ENCODE data around the gene LIPT2.

DNA sequence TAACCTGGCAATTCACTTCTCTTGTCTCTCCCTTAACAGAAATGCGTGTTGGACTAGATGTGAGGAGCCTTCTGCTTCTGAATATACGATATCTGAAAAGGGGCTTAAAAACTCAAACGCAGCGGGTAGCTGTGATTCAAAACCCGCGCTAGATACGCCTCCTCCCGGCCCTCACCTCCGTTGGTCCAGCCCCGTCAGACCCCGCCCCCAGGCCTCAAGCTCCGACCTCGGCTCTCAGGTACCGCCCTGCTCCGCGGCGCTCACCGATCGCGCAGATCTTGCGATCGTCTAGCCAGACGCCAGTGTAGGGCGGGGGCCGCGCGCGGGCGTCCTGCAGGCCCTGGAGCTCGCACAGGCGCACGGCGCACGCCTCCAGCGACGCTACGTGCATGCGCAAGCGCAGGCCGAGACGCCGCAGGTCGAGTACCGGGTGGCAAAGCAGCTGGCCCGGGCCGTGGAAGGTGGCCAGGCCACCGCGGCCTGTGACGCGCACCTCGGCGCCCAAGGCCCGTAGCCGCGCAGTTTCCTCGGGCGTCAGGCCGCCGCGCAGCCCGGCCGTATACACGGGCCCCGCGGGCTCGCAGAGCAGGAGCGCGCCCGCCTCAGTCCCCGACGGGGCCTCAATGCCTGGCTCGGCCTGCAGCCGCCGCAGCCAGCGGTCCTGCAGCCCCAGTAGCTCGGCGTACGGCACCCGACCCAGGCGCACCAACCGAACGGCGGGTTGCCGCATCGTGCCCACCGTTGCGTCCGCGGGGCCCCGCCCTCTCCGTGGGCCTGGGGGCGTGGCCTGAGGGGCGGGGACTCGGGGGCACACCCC lies at the start of gene LIPT2:
- TF ChIP-seq EP300 (IDR thresholded peaks at IDR 0.05), result no peak
- TF ChIP-seq, protein P1, sequence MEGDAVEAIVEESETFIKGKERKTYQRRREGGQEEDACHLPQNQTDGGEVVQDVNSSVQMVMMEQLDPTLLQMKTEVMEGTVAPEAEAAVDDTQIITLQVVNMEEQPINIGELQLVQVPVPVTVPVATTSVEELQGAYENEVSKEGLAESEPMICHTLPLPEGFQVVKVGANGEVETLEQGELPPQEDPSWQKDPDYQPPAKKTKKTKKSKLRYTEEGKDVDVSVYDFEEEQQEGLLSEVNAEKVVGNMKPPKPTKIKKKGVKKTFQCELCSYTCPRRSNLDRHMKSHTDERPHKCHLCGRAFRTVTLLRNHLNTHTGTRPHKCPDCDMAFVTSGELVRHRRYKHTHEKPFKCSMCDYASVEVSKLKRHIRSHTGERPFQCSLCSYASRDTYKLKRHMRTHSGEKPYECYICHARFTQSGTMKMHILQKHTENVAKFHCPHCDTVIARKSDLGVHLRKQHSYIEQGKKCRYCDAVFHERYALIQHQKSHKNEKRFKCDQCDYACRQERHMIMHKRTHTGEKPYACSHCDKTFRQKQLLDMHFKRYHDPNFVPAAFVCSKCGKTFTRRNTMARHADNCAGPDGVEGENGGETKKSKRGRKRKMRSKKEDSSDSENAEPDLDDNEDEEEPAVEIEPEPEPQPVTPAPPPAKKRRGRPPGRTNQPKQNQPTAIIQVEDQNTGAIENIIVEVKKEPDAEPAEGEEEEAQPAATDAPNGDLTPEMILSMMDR (IDR thresholded peaks at IDR 0.05), result peak in 2 of 4 experiments; percentile 5 to 19
- TF ChIP-seq POLR2AphosphoS5 (IDR thresholded peaks at IDR 0.05), result peak; percentile 57
